Measurements from ENCODE around the gene FAF1.

The FAF1 gene

DNA sequence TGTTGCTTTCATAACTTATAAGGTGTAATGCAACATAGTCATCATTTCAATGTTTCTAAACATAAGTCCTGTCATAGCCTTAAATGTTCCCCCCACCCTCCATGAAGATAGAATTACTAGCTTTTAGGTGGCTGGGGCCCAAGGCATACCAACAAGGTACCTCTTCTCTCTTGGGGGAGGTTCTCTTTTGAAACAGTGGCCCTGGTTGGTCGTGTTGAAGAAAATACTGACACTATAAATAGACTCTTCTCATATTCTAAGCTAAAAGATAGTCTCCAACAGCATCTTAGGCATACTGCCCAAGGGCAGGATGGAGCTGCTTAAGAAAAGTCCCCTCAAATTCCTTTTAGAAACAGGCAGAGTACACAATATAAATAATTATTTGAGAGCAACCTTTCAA, 255.0 kb downstream of the FAF1 start:
- no peak for DNase-seq (ENCODE audit: low read depth in 2 of 2, low spot score in 1 of 2)

GRCh38 chr1:50704126-50704525, 255.9 kb downstream of the FAF1 start:
- DNase-seq (ENCODE audit: low read depth in 2 of 2, low spot score in 1 of 2), result no peak

DNA sequence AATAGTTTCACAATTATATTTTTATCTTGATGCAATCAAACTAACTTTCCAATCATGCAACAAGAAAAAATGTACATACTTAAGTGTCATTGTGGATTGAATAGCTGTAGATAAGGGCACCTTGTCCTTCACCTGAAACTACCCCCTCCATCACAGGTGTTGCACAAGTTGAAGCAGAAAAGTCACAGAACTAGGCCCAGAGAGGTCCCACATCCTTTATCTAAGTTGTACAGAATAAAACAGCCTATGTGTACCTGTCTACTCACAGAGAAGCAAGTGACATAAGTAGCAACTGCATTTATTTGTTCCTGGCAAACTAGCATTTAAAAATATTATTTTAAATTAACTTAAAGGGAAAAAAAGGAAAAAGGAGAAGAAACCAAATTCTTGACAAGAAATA, 256.8 kb downstream of the FAF1 start:
- no peak for DNase-seq (ENCODE audit: low read depth in 2 of 2, low spot score in 1 of 2)

- DNase-seq (ENCODE audit: low read depth in 2 of 2, low spot score in 1 of 2), result no peak
Observed at GRCh38 chr1:50702395-50702794, 257.7 kb downstream of the FAF1 start.

GRCh38 chr1:50701706-50702317, 258.3 kb downstream of the FAF1 start:
- DNase-seq (ENCODE audit: low read depth in 2 of 2, low spot score in 1 of 2), result no peak

DNA sequence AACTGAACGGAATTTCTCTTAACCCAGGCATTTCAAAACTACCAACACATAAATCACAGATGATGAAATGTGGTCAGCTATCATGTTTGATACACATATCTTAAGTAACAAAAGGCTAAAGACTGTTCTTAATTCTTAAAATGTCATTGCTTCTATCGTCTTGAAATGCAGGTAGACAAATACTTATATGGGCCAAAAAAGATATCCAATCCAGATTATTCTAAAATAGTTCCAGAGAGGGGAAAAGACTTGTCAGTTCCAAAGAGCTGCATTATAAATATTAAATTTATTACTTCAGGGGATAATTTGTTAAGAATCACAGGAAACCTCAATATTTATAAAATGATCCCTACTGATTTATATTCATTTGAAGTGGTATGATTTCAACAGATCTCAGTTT, 259.4 kb downstream of the FAF1 start:
- no peak for DNase-seq (ENCODE audit: low read depth in 2 of 2, low spot score in 1 of 2)

GRCh38 chr1:50700214-50700613, 259.9 kb downstream of the FAF1 start:
- no peak for DNase-seq (ENCODE audit: low read depth in 2 of 2, low spot score in 1 of 2)

- no peak for DNase-seq (ENCODE audit: low read depth in 2 of 2, low spot score in 1 of 2)
Observed at GRCh38 chr1:50699795-50700194, 260.3 kb downstream of the FAF1 start.

- DNase-seq (ENCODE audit: low read depth in 2 of 2, low spot score in 1 of 2), result no peak
Observed at GRCh38 chr1:50697440-50698421, 262.3 kb downstream of the FAF1 start.

DNA sequence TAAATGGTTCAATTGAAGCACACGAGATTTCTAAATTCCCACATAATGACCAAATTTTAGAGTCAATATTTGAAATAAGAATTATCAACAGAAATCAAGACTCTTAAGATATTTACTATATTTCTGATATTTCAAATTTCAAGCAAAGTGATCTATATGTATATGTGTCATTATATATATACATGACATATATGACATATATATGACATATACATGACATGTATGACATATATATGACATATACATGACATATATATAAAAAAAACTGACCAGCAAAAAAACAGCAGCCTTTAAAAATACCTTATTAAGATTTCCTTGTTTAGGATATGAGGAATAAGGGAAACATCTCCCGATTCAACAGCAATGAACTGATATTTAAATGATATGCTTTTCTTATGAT, 266.2 kb downstream of the FAF1 start:
- no peak for DNase-seq (ENCODE audit: low read depth in 2 of 2, low spot score in 1 of 2)

DNA sequence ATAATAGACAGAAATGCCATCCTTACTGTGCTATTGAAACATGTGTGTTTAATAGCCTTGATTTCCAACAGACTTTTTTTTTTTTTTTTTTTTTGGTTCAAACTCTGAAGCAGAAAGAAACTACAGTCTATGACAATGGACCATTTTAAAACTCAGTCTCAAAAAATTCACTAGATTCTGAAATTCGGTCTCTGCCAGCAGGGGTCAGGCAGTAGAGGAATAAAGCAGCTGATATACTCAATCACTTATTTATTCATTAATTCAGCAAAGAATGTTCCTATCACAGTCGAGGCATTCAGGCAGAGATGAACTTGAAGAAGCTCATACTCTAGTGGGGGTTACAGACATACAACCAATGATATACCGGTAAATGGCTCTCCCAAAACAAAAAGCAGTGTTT, 275.9 kb downstream of the FAF1 start:
- no peak for DNase-seq (ENCODE audit: low read depth in 2 of 2, low spot score in 1 of 2)

DNA sequence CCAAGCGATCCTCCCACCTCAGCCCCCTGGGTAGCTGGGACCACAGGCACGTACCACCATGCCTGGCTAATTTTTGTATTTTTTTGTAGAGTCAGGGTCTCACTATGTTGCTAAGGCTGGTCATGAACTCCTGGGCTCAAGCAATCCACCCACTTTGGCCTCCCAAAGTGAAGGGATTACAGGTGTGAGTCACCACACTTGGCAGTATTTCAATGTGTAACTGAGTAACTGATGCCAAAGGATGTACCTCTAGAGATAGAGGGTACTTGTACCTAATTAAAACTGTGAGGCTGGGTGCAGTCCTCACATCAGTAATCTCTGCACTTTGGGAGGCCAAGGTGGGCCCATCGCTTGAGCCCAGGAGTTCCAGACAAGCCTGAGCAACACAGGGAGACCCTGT, 278.1 kb downstream of the FAF1 start:
- no peak for DNase-seq (ENCODE audit: low read depth in 2 of 2, low spot score in 1 of 2)

DNA sequence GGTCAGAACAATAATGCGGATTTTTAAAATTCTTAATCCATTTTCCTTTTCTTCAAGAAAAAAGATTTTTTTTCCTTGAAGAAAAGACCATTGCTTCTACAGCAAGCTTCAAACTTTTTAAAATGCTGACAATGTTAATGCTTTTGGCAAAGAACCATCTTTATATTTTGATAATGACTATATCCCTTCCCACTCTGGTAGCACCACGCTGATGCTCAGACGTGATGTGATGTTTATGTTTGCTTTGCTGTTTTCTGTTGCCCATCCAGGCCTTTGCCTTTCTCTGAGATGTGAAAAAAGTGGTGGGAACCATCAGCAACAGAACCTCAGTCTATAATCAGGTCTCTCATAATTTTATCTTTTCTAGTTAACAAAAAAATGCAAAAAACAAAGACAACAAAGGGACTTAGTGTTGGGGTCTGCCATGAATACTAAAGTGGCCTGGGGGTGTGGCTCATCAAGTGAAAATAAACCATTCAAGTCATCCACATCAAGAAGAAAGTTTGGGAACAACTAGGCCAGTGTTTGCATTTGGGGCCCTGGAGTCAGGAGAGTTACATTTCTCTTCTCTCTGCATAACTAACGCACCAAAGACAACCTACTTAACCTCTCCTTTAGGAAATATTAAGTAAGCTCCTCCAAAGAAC, 292.2 kb downstream of the FAF1 start:
- no peak for DNase-seq (ENCODE audit: low read depth in 2 of 2, low spot score in 1 of 2)

DNA sequence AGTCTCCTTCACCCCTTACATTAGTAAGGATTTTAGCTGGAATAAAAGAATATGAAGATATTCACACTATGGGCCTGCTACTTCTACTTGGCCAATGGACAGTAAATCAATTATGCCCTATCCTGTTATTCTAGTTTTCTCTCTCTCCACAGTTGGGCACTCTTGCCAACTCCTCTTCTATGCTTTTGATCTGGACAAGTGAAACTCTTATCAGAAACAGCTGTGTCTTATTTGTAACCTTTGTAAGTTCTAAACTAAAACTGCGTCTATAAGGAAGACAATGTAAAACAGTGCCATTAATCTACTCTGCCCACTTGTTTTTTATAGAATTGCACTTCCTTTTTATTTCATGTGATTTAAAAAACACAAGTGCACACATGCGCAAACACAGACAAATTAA, 292.8 kb downstream of the FAF1 start:
- no peak for DNase-seq (ENCODE audit: low read depth in 2 of 2, low spot score in 1 of 2)

- DNase-seq (ENCODE audit: low read depth in 2 of 2, low spot score in 1 of 2), result no peak
Observed at GRCh38 chr1:50666849-50667248, 293.2 kb downstream of the FAF1 start.

GRCh38 chr1:50665413-50665812, 294.7 kb downstream of the FAF1 start:
- DNase-seq (ENCODE audit: low read depth in 2 of 2, low spot score in 1 of 2), result no peak

DNA sequence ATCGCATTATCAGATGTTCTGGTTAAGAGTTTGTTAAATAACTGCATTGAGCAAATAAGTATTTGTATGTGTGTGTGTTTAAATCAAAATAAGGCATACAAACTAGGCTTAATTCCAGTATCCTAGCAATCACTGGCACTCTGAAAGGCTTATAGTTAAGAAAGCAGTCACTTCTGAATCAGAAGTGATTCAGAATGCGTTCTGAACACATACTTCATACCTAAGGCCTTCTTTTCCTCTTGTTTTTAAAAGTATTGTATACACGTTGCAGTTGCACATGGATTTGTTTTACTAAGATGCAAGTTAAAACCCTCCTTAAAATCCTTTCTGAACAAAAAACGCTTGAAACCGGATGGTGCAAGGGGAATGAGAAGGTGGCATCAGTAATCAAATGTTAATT, 298.4 kb downstream of the FAF1 start:
- DNase-seq (ENCODE audit: low read depth in 2 of 2, low spot score in 1 of 2), result no peak

GRCh38 chr1:50659107-50659662, 300.9 kb downstream of the FAF1 start:
- DNase-seq (ENCODE audit: low read depth in 2 of 2, low spot score in 1 of 2), result no peak

DNA sequence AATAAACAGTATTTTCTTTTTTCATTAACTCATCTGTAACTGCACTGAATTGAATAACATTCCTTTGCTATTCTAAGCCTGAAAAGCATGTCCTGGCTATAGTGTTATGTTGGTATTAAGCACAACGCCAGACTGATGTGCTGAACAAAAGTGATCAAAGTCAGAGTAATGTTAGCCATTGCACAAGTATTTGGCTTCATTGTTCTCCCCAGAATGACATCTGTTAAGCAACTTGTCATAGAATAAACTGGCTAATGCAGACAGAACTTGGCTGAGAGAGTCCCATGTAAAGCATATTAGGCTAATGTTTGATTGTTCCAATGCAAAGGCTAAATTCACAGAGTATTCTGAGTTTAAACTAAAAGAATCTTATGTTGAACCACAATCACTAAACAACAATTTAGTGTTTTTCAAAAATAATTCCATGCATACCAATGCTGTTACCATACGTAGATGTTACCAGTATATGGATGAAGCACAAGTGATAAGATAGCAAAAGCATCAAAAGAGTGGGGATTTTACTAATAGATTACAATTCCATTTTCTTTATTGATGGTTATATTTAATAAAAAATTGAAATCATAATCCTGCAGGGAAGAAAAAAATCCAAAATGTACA, 301.5 kb downstream of the FAF1 start:
- DNase-seq (ENCODE audit: low read depth in 2 of 2, low spot score in 1 of 2), result no peak

DNA sequence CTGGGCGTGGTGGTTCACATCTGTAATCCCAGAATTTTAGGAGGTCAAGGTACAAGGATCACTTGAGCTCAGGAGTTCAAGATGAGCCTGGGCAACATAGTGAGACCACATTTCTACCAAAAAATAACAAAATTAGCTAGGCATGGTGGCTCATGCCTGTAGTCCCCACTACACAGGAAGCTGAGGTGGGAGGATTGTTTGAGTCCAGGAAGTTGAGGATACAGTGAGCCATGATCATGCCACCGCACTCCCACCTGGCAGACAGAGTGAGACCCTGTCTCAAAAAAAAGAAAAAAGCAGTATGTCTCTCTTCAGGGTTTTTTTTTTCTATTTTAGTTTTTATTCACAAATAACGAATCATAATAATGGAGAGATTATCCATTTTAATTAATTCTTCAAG, 303.1 kb downstream of the FAF1 start:
- DNase-seq (ENCODE audit: low read depth in 2 of 2, low spot score in 1 of 2), result no peak

GRCh38 chr1:50651476-50652263, 308.4 kb downstream of the FAF1 start:
- DNase-seq (ENCODE audit: low read depth in 2 of 2, low spot score in 1 of 2), result no peak
